B cell (primary cell): ENCODE measurements around the gene STAB1. TPM values are rescaled to one million over a fixed set of nuclear protein-coding genes. Genes with fewer than 3 reads are reported as not detected.

Source experiments
- ATAC-seq: fragments of 200-7000 bp; cut with Tn5 transposase; one replicate; pipeline ENCODE4 v1.10.0; 2021; ENCODE audit warnings: low read depth, mild to moderate bottlenecking, moderate number of reproducible peaks, moderate library complexity
- CTCF ChIA-PET: fragments of 350-600 bp; sonication (Branson Sonifier 250); formaldehyde crosslinking; loops from one replicate; lab custom pipeline; 2021; ENCODE audit warnings: antibody characterized with exemption, inconsistent platforms; lab: Charles Lee
- POLR2A ChIA-PET: fragments of 350-600 bp; sonication (Branson Sonifier 250); formaldehyde crosslinking; loops from one replicate; lab custom pipeline; 2021; ENCODE audit warnings: antibody characterized with exemption; lab: Charles Lee
- DNase-seq: peaks from one replicate; pipeline ENCODE4 v3.0.0; 2013
- H2AFZ ChIP-seq: 2 replicates; pipeline ENCODE4 v1.6.1; 2012; ENCODE audit warnings: mild to moderate bottlenecking, low read depth, low read length; ENCODE audit not compliant: insufficient read depth, poor library complexity, severe bottlenecking
- H3K27ac ChIP-seq, 2 donors: 1 replicate in 1 of 2; 2 replicates in 1 of 2; pipeline ENCODE4 v1.5.1; 2012 to 2013; ENCODE audit warnings: low read length in 2 of 2, mild to moderate bottlenecking in 2 of 2, moderate library complexity in 1 of 2
- H3K27me3 ChIP-seq, 4 experiments: fragments of 200-600 bp in 1 of 4; sonication (generic) in 1 of 4; replicated peaks in 1 of 4; 1 replicate in 2 of 4; 2 replicates in 2 of 4; pipeline versions ENCODE4 v1.6.1 to v1.7.0; 2013 to 2016; ENCODE audit warnings: low read length in 3 of 4, mild to moderate bottlenecking in 2 of 4, mixed read lengths in 1 of 4, moderate library complexity in 1 of 4; ENCODE audit not compliant: insufficient read depth in 4 of 4, control insufficient read depth in 3 of 4; ENCODE audit errors: control extremely low read depth in 1 of 4
- H3K36me3 ChIP-seq, 2 experiments: replicated peaks in 1 of 2; 1 replicate in 1 of 2; 2 replicates in 1 of 2; pipeline versions ENCODE4 v1.6.1 to v1.7.1; 2013; ENCODE audit warnings: low read length in 1 of 2; ENCODE audit not compliant: insufficient read depth in 2 of 2, control insufficient read depth in 1 of 2; ENCODE audit errors: control extremely low read depth in 1 of 2, extremely low read depth in 1 of 2
- H3K4me1 ChIP-seq, 2 donors: fragments of 200-600 bp in 1 of 2; sonication (generic) in 1 of 2; 1 replicate in 1 of 2; 2 replicates in 1 of 2; pipeline versions ENCODE4 v1.5.1 to v1.6.1; 2013 to 2017; ENCODE audit warnings: low read length in 2 of 2; ENCODE audit not compliant: control insufficient read depth in 2 of 2, insufficient read depth in 2 of 2
- H3K4me2 ChIP-seq: replicated peaks from 2 replicates; pipeline ENCODE3; 2012; ENCODE audit warnings: mild to moderate bottlenecking, low read depth, low read length; ENCODE audit not compliant: poor library complexity, severe bottlenecking
- H3K4me3 ChIP-seq, 5 experiments: fragments of 200-600 bp in 1 of 5; sonication (generic) in 1 of 5; 1 replicate in 3 of 5; 2 replicates in 2 of 5; pipeline versions ENCODE4 v1.5.1 to v1.7.0; 2011 to 2016; ENCODE audit warnings: low read length in 4 of 5, mild to moderate bottlenecking in 4 of 5, low read depth in 2 of 5, control low read depth in 1 of 5, moderate library complexity in 1 of 5; ENCODE audit not compliant: insufficient read depth in 1 of 5; ENCODE audit errors: control extremely low read depth in 1 of 5, extremely low read depth in 1 of 5
- H3K79me2 ChIP-seq: fragments of 200-600 bp; sonication (generic); one replicate; pipeline ENCODE4 v1.6.0; 2016; ENCODE audit warnings: low read length; ENCODE audit not compliant: control insufficient read depth, insufficient read depth
- H3K9ac ChIP-seq: fragments of 200-600 bp; sonication (generic); 2 replicates; pipeline ENCODE4 v1.6.1; 2017; ENCODE audit warnings: mild to moderate bottlenecking, low read length, moderate library complexity
- H3K9me3 ChIP-seq, 3 donors: one replicate each; pipeline versions ENCODE4 v1.6.1 to v1.7.1; 2013; ENCODE audit warnings: low read length in 2 of 3; ENCODE audit not compliant: control insufficient read depth in 2 of 3, insufficient read depth in 1 of 3; ENCODE audit errors: control extremely low read depth in 1 of 3
- H4K20me1 ChIP-seq: 2 replicates; pipeline ENCODE4 v1.6.0; 2012; ENCODE audit warnings: mild to moderate bottlenecking, low read length; ENCODE audit not compliant: insufficient read depth, control insufficient read depth, poor library complexity, severe bottlenecking
- H3K27ac Mint-ChIP-seq: one replicate; pipeline ENCODE4 v1.8.0; 2021; ENCODE audit warnings: mixed read lengths
- H3K27me3 Mint-ChIP-seq: one replicate; pipeline ENCODE4 v1.8.0; 2021; ENCODE audit warnings: mixed read lengths
- H3K4me1 Mint-ChIP-seq: one replicate; pipeline ENCODE4 v1.8.0; 2021; ENCODE audit warnings: mixed read lengths
- H3K4me3 Mint-ChIP-seq: one replicate; pipeline ENCODE4 v1.8.0; 2021; ENCODE audit warnings: mixed read lengths
- H3K9me3 Mint-ChIP-seq: one replicate; pipeline ENCODE4 v1.8.0; 2022; ENCODE audit warnings: mixed read lengths; ENCODE audit not compliant: insufficient read depth
- EZH2 ChIP-seq: IDR thresholded peaks from 2 replicates; pipeline ENCODE4 v1.6.1; 2012; ENCODE audit warnings: borderline replicate concordance, low read depth, mild to moderate bottlenecking, moderate library complexity, low read length; ENCODE audit not compliant: insufficient read depth, poor library complexity, severe bottlenecking
- WGBS: methylation state at CpG from one replicate; pipeline ENCODE4 v1.1.5; 2013; ENCODE audit warnings: missing lambda C conversion rate; ENCODE audit not compliant: insufficient coverage; 5-methylcytosine and 5-hydroxymethylcytosine counted together
- intact Hi-C: fragments of 100-400 bp; cut with micrococcal nuclease; formaldehyde crosslinking; loops from one replicate; pipeline ENCODE4 v1.10.0; 2022
- polyA plus RNA-seq: library from polyadenylated mRNA; depleted of rRNA; stranded (reverse); fragments of >200 nt; gene quantifications from 2 replicates; pipeline ENCODE4 v1.2.3, GENCODE V29; 2012
- total RNA-seq, 2 donors: library from RNA; stranded (reverse); fragments of 120-200 nt in 1 of 2; gene quantifications; 1 replicate in 1 of 2; 2 replicates in 1 of 2; pipeline versions ENCODE4 v1.2.3 to v1.2.4, GENCODE V29; 2013 to 2022
- TF ChIP-seq, protein P1 (sequence below): fragments of 200-600 bp; IDR thresholded peaks from one replicate; pipeline ENCODE4 v1.8.0; 2022; ENCODE audit warnings: antibody characterized with exemption, mild to moderate bottlenecking

The STAB1 gene
- total and polyA plus RNA-seq, 2 donors (not counting 1 experiment from before 2014, with no cell fraction given) = 3.8 to 4.5 TPM

DNA sequence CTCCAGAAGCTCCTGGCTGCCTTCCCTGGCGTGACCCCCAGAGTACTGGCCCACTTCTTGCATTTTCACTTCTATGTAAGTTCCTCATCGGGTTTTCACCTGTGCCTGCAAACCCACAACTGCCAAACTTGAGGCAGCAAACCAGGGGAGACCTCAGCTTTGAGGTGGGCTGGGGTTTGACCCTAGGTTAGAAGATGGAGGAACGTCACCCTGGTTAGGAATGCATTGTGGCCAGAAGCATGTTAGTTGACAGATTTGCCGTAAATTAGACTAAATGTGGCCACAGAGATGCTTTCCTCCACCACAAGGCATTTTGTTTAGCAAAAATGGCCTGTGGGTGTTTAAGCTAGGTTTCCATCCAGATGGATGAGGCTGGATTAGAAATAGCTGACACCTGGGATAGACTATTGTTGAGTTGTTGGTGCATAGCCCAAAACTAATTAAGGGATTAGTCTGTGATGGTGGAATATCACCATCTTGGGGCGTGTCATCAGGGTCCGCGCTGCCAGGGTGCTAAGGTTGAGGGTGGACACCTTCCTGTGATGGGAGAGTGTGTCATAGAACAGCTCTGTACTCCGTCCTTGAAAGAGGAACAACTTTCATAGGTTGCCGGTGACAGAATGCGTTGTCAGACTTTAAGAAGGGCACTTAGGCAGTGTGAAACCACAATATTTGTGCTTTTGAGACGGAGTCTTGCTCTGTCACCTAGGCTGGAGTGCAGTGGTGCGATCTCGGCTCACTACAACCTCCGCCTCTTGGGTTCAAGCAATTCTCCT is 36.2 kb upstream of the STAB1 start:
- no peaks in the 10 kb centered on the region for H3K27me3 Mint-ChIP-seq
- peaks cover 0 to 4% (median 0%) of the 10 kb centered on the region in 3 donors for H3K9me3 ChIP-seq
- ChIA-PET CTCF (interaction anchor here (1.1 to 5.1 kb wide), 3 partner anchors 12 to 103 kb away, joined by 3 to 23 read pairs (median 6); partner anchors contain the start of gene SEMA3G), POLR2A (no interaction called here)
- H3K79me2 ChIP-seq = peaks cover 20% of the 10 kb centered on the region
- peak overlapping the region; percentile 17 for H3K27ac Mint-ChIP-seq
- intact Hi-C loops = loop anchor here (5.0 kb wide), 2 partner anchors 228 to 232 kb away; partner anchors contain the start of genes GNL3, PBRM1 and TLR9
- peaks cover 16 to 27% of the 10 kb centered on the region in 2 donors for H3K4me1 ChIP-seq
- H3K4me3 Mint-ChIP-seq = no peak overlapping the region
- no peak overlapping the region for H3K27ac ChIP-seq
- 83% methylated on average over 13 of the region's 14 CpGs for WGBS
- peaks cover 6 to 26% of the 10 kb centered on the region in 2 experiments for H3K36me3 ChIP-seq
- H3K9me3 Mint-ChIP-seq = no peaks in the 10 kb centered on the region
- no peak for DNase-seq
- no peaks in the 10 kb centered on the region for H3K27me3 ChIP-seq
- H3K9ac ChIP-seq = no peak overlapping the region
- no peak overlapping the region for H3K4me2 ChIP-seq
- H2AFZ ChIP-seq = no peak overlapping the region
- TF ChIP-seq, protein P1, sequence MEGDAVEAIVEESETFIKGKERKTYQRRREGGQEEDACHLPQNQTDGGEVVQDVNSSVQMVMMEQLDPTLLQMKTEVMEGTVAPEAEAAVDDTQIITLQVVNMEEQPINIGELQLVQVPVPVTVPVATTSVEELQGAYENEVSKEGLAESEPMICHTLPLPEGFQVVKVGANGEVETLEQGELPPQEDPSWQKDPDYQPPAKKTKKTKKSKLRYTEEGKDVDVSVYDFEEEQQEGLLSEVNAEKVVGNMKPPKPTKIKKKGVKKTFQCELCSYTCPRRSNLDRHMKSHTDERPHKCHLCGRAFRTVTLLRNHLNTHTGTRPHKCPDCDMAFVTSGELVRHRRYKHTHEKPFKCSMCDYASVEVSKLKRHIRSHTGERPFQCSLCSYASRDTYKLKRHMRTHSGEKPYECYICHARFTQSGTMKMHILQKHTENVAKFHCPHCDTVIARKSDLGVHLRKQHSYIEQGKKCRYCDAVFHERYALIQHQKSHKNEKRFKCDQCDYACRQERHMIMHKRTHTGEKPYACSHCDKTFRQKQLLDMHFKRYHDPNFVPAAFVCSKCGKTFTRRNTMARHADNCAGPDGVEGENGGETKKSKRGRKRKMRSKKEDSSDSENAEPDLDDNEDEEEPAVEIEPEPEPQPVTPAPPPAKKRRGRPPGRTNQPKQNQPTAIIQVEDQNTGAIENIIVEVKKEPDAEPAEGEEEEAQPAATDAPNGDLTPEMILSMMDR = no peak
- no peak for TF ChIP-seq EZH2
- ATAC-seq = no peak
- peaks cover 42% of the 10 kb centered on the region for H3K4me1 Mint-ChIP-seq
- H3K4me3 ChIP-seq = no peak overlapping the region
- peaks cover 9% of the 10 kb centered on the region for H4K20me1 ChIP-seq

DNA sequence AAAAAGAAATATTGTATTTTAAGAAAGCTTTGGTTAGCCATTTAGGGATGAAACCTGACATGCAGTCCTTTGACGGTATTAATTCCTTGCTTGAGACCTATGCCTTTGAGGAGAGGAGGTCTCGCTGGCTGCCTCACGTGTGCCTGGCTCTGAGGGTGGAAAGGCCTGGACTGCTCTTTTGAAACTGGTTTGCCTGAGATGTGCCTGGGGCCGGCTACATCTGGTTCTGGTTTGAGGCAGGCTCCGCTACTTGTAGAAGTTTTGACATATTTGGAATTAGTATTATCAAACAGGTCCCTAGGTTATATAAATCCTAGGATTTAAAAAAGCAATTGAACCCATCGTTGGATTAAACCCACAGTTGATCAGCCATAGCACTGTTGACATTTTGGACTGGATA is 33.3 kb upstream of the STAB1 start:
- POLR2A ChIA-PET = no interaction called here
- CTCF ChIA-PET = interaction anchor here (1.5 kb wide), 1 partner anchor 10 kb away, joined by 4 read pairs; no protein-coding TSS in a partner anchor

More for the DNA sequence above, 33.3 kb upstream of the STAB1 start:
- Mint-ChIP-seq H3K4me3 (no peak overlapping the region), H3K27me3 (no peaks in the 10 kb centered on the region), H3K4me1 (peaks cover 24% of the 10 kb centered on the region), H3K9me3 (no peaks in the 10 kb centered on the region), H3K27ac (peak overlapping the region; percentile 32)
- no peaks in the 10 kb centered on the region for H3K27me3 ChIP-seq
- peaks cover 14% of the 10 kb centered on the region for H3K79me2 ChIP-seq
- H4K20me1 ChIP-seq = peaks cover 19% of the 10 kb centered on the region
- intact Hi-C loops = no loop called here
- peaks cover 9 to 37% of the 10 kb centered on the region in 2 experiments for H3K36me3 ChIP-seq
- no peak overlapping the region for H3K4me3 ChIP-seq
- H3K9ac ChIP-seq = no peak overlapping the region
- H3K27ac ChIP-seq = no peak overlapping the region
- peaks cover 0 to 4% of the 10 kb centered on the region in 2 donors for H3K4me1 ChIP-seq
- no peak overlapping the region for H2AFZ ChIP-seq
- WGBS = 100% methylated on average over 3 of the region's 6 CpGs
- ATAC-seq (no peak), DNase-seq (no peak)
- no peak overlapping the region for H3K4me2 ChIP-seq
- TF ChIP-seq, protein P1 = no peak
- no peak for TF ChIP-seq EZH2
- peaks cover 0 to 5% (median 0%) of the 10 kb centered on the region in 3 donors for H3K9me3 ChIP-seq
